GM23338 (cell line): ENCODE data around the gene ATG2A. TPM values are rescaled to one million over a fixed set of nuclear protein-coding genes. Genes with fewer than 3 reads are reported as not detected.

Experiments used
- ATAC-seq: fragments of 200-7000 bp; cut with Tn5 transposase; 3 replicates; pipeline ENCODE4 v1.9.1; 2020
- DNase-seq: peaks from one replicate; pipeline ENCODE4 v3.0.0-alpha.2; 2015; ENCODE audit warnings: low spot score
- H2AFZ ChIP-seq: fragments of 200-600 bp; sonication (generic); 2 replicates; pipeline ENCODE4 v1.8.0; 2016; ENCODE audit warnings: antibody characterized with exemption, mild to moderate bottlenecking, moderate library complexity
- H3F3A ChIP-seq: fragments of 200-600 bp; sonication (generic); replicated peaks from 2 replicates; pipeline ENCODE4 v1.8.0; 2017; ENCODE audit warnings: antibody characterized with exemption, mixed run types, low read depth
- H3K27ac ChIP-seq: fragments of 200-600 bp; sonication (generic); 2 replicates; pipeline ENCODE4 v1.6.1; 2016; ENCODE audit warnings: low read depth
- H3K27me3 ChIP-seq: fragments of 200-600 bp; sonication (generic); 2 replicates; pipeline ENCODE4 v1.8.0; 2016; ENCODE audit warnings: mild to moderate bottlenecking, mixed run types, moderate library complexity; ENCODE audit not compliant: insufficient read depth
- H3K36me3 ChIP-seq: fragments of 200-600 bp; sonication (generic); 2 replicates; pipeline ENCODE4 v1.8.0; 2016; ENCODE audit warnings: mild to moderate bottlenecking; ENCODE audit not compliant: insufficient read depth
- H3K4me1 ChIP-seq: fragments of 200-600 bp; sonication (generic); 2 replicates; pipeline ENCODE4 v1.8.0; 2016; ENCODE audit warnings: mild to moderate bottlenecking, moderate library complexity; ENCODE audit not compliant: insufficient read depth
- H3K4me2 ChIP-seq: fragments of 200-600 bp; sonication (generic); 2 replicates; pipeline ENCODE4 v1.7.1; 2017; ENCODE audit warnings: mixed run types
- H3K4me3 ChIP-seq: fragments of 200-600 bp; sonication (generic); 2 replicates; pipeline ENCODE4 v1.6.1; 2016; ENCODE audit warnings: mixed run types
- H3K79me2 ChIP-seq: fragments of 200-600 bp; sonication (generic); replicated peaks from 2 replicates; pipeline ENCODE4 v1.8.0; 2017; ENCODE audit warnings: mild to moderate bottlenecking; ENCODE audit not compliant: insufficient read depth
- H3K9me2 ChIP-seq: fragments of 200-600 bp; sonication (generic); 2 replicates; pipeline ENCODE4 v1.8.0; 2017; ENCODE audit not compliant: insufficient read depth
- H4K20me1 ChIP-seq: fragments of 200-600 bp; sonication (generic); replicated peaks from 2 replicates; pipeline ENCODE4 v1.8.0; 2017; ENCODE audit warnings: mild to moderate bottlenecking; ENCODE audit not compliant: insufficient read depth
- H3K27ac Mint-ChIP-seq: 2 replicates; pipeline ENCODE4 v1.8.0; 2020; ENCODE audit warnings: inconsistent platforms, mild to moderate bottlenecking, moderate library complexity, mixed read lengths
- H3K27me3 Mint-ChIP-seq: 3 replicates; pipeline ENCODE4 v1.8.0; 2022; ENCODE audit warnings: low read depth, mild to moderate bottlenecking, moderate library complexity, mixed read lengths, inconsistent platforms; ENCODE audit not compliant: insufficient read depth, poor library complexity
- H3K36me3 Mint-ChIP-seq: 3 replicates; pipeline ENCODE4 v1.8.0; 2021; ENCODE audit warnings: low read depth, mild to moderate bottlenecking, inconsistent platforms, moderate library complexity, mixed read lengths
- H3K4me1 Mint-ChIP-seq: 3 replicates; pipeline ENCODE4 v1.8.0; 2020; ENCODE audit warnings: mild to moderate bottlenecking, inconsistent platforms, mixed read lengths
- H3K4me3 Mint-ChIP-seq: 3 replicates; pipeline ENCODE4 v1.8.0; 2021; ENCODE audit warnings: moderate library complexity, mild to moderate bottlenecking, inconsistent platforms, mixed read lengths
- H3K9me3 Mint-ChIP-seq: 3 replicates; pipeline ENCODE4 v1.8.0; 2020; ENCODE audit warnings: moderate library complexity, mild to moderate bottlenecking, inconsistent platforms, mixed read lengths
- CREB1 ChIP-seq: fragments of 250-450 bp; sonication (Bioruptor Pico); IDR thresholded peaks from 2 replicates; pipeline ENCODE4 v1.5.0; 2020; ENCODE audit warnings: low read depth, mild to moderate bottlenecking, moderate library complexity
- CTCF ChIP-seq, 2 experiments: fragments of 200-600 bp in 1 of 2; sonication (generic) in 1 of 2; conservative IDR thresholded peaks; 2 replicates each; pipeline versions ENCODE4 v1.5.1 to v1.6.1; 2016 to 2017; ENCODE audit warnings: antibody characterized with exemption in 2 of 2, low read depth in 2 of 2, mild to moderate bottlenecking in 2 of 2, moderate library complexity in 1 of 2
- JUNB ChIP-seq: IDR thresholded peaks from one replicate; pipeline ENCODE4 v1.6.1; 2016; ENCODE audit warnings: antibody characterized with exemption; ENCODE audit not compliant: unreplicated experiment
- NANOG ChIP-seq: IDR thresholded peaks from 2 replicates; pipeline ENCODE4 v1.6.1; 2016; ENCODE audit warnings: antibody characterized with exemption, borderline replicate concordance
- POLR2AphosphoS5 ChIP-seq: IDR thresholded peaks from 2 replicates; pipeline ENCODE4 v1.6.1; 2016; ENCODE audit warnings: antibody characterized with exemption, low read depth
- REST ChIP-seq: IDR thresholded peaks from one replicate; pipeline ENCODE4 v1.6.1; 2018; ENCODE audit warnings: antibody characterized with exemption; ENCODE audit not compliant: unreplicated experiment
- STAT1 ChIP-seq: IDR thresholded peaks from one replicate; pipeline ENCODE4 v1.6.1; 2016; ENCODE audit warnings: antibody characterized with exemption; ENCODE audit not compliant: unreplicated experiment
- ZNF114 ChIP-seq: fragments of 250-450 bp; sonication (Bioruptor Pico); IDR thresholded peaks from 2 replicates; pipeline ENCODE4 v1.5.0; 2020; ENCODE audit warnings: mild to moderate bottlenecking, moderate library complexity
- ZNF462 ChIP-seq: fragments of 250-450 bp; sonication (Bioruptor Pico); IDR thresholded peaks from 2 replicates; pipeline ENCODE4 v1.5.0; 2020; ENCODE audit warnings: mild to moderate bottlenecking, moderate library complexity
- polyA plus RNA-seq: library from polyadenylated mRNA; unstranded; fragments of >200 nt; fragmentation: Nextera tagmentation; extraction: Ambion mirVana; gene quantifications from 2 replicates; pipeline ENCODE4 v1.2.1, GENCODE V29; 2016
- total RNA-seq: library from RNA; depleted of rRNA; stranded (reverse); fragments of >200 nt; shearing (Covaris generic); gene quantifications from 2 replicates; pipeline ENCODE4 v1.2.3, GENCODE V29; 2014

ATG2A gene
- total and polyA plus RNA-seq, 2 experiments from 2014 or later, result 8.7 to 31.7 TPM

GRCh38 chr11:64876835-64877341, 40.1 kb downstream of the ATG2A start:
- Histone ChIP-seq H4K20me1 (no peaks in the 10 kb centered on the region; the same call in 1 of the 2 replicates), H3K9me2 (no peaks in the 10 kb centered on the region), H3K27me3 (peaks cover 5% of the 10 kb centered on the region; the same call in 1 of the 2 replicates), H3K4me2 (peak overlapping the region; percentile 93), H3F3A (0 out of 2 replicates have a peak, but pooled peaks cover 3% of the 10 kb centered on the region), H3K4me3 (peak overlapping the region; percentile 98), H3K4me1 (peaks cover 15% of the 10 kb centered on the region; the same call in 1 of the 2 replicates), H3K36me3 (no peaks in the 10 kb centered on the region), H3K27ac (no peak overlapping the region), H2AFZ (no peak overlapping the region), H3K79me2 (peaks cover 21% of the 10 kb centered on the region)
- no peaks in the 10 kb centered on the region for H3K9me3 Mint-ChIP-seq
- TF ChIP-seq POLR2AphosphoS5, result no peak
- TF ChIP-seq JUNB, result no peak
- no peak for TF ChIP-seq NANOG
- TF ChIP-seq STAT1, result no peak
- no peak for TF ChIP-seq ZNF462 (CRISPR knock-in tag)
- H3K27me3 Mint-ChIP-seq, result peaks cover 10% of the 10 kb centered on the region
- ATAC-seq, result no peak
- DNase-seq, result no peak
- peaks cover 29% of the 10 kb centered on the region for H3K4me1 Mint-ChIP-seq
- H3K4me3 Mint-ChIP-seq, result peak overlapping the region; percentile 76
- H3K27ac Mint-ChIP-seq, result no peak overlapping the region
- peaks cover 6% of the 10 kb centered on the region; the same call in 1 of the 3 replicates for H3K36me3 Mint-ChIP-seq

GRCh38 chr11:64876229-64876750, 40.7 kb downstream of the ATG2A start:
- H3K27ac ChIP-seq, result no peak overlapping the region
- 0 out of 2 replicates have a peak, but pooled peaks cover 3% of the 10 kb centered on the region for H3F3A ChIP-seq
- no peaks in the 10 kb centered on the region for H3K36me3 ChIP-seq
- no peak overlapping the region for H2AFZ ChIP-seq
- Mint-ChIP-seq H3K9me3 (no peaks in the 10 kb centered on the region), H3K36me3 (peaks cover 6% of the 10 kb centered on the region; the same call in 2 of the 3 replicates), H3K4me1 (peaks cover 29% of the 10 kb centered on the region), H3K27me3 (peaks cover 10% of the 10 kb centered on the region), H3K4me3 (peak overlapping the region; percentile 76; the same call in 1 of the 3 replicates), H3K27ac (no peak overlapping the region)
- no peaks in the 10 kb centered on the region; the same call in 1 of the 2 replicates for H4K20me1 ChIP-seq
- ATAC-seq, result no peak
- H3K4me2 ChIP-seq, result 0 out of 2 replicates have a peak overlapping the region, but pooled peaks have one; percentile 93
- no peak for DNase-seq
- H3K4me1 ChIP-seq, result peaks cover 15% of the 10 kb centered on the region; the same call in 1 of the 2 replicates
- H3K27me3 ChIP-seq, result peaks cover 5% of the 10 kb centered on the region; the same call in 1 of the 2 replicates
- H3K79me2 ChIP-seq, result peaks cover 21% of the 10 kb centered on the region
- H3K4me3 ChIP-seq, result no peak overlapping the region; the same call in 1 of the 2 replicates
- no peaks in the 10 kb centered on the region for H3K9me2 ChIP-seq
- TF ChIP-seq CREB1, result no peak
- no peak for TF ChIP-seq POLR2AphosphoS5
- TF ChIP-seq ZNF114 (CRISPR knock-in tag), result no peak
- no peak for TF ChIP-seq CTCF (conservative IDR thresholded peaks at IDR 0.05; ENCODE audit: low read depth in 2 of 2)
- TF ChIP-seq NANOG, result no peak
- no peak for TF ChIP-seq JUNB
- no peak for TF ChIP-seq REST
